ENCODE results near the gene GALNS. TPM values are rescaled to one million over a fixed set of nuclear protein-coding genes. Genes with fewer than 3 reads are reported as not detected.

Gene GALNS
- total RNA-seq, 1 donor from 2014 or later = 61.4 TPM

DNA sequence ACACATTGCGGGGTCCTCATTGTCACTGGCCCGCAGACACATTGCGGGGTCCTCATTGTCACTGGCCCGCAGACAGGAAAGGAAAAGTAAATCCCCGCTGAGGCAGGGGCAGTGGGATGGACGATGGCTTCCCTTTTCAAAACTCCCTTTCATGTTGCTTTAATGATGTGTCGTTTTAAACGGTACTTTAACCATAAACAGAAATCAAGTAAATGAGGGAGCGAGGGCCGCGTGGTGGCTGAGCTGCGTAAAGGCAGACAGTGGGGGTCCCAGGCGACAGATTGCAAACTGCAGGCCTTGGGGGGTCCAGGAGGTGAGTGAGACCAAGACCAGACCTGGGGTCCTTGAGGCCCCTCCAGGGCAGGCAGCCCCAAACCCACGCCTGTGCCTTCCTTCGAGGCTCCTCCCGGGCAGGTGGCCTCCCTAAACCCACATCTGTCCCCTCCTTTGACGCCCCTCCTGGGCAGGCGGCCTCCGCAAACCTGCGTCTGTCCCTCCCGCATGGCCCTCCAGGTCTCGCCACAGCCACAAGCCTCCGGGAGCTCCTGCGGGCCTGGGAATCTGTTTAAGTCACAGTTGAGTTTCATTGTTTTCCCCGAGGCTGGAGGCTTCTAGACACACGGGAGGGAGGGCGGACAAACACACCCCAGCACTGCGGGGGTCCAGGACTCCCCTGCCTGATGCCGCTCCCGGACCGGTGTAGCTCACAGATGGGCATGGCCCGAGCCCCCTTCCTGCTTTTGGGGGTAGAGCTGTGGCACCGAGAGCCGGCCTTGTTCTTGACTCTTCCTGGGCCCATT is 79.1 kb downstream of the GALNS start:
- Histone ChIP-seq H3K9me3 (no peaks in the 10 kb centered on the region), H3K4me1 (peaks cover 76% of the 10 kb centered on the region), H3K27me3 (no peaks in the 10 kb centered on the region), H3K36me3 (no peaks in the 10 kb centered on the region), H3K4me3 (no peak overlapping the region), H3K27ac (no peak overlapping the region)
- DNase-seq (ENCODE audit: extremely low spot score in 2 of 2) = no peak
- TF ChIP-seq, protein P1, sequence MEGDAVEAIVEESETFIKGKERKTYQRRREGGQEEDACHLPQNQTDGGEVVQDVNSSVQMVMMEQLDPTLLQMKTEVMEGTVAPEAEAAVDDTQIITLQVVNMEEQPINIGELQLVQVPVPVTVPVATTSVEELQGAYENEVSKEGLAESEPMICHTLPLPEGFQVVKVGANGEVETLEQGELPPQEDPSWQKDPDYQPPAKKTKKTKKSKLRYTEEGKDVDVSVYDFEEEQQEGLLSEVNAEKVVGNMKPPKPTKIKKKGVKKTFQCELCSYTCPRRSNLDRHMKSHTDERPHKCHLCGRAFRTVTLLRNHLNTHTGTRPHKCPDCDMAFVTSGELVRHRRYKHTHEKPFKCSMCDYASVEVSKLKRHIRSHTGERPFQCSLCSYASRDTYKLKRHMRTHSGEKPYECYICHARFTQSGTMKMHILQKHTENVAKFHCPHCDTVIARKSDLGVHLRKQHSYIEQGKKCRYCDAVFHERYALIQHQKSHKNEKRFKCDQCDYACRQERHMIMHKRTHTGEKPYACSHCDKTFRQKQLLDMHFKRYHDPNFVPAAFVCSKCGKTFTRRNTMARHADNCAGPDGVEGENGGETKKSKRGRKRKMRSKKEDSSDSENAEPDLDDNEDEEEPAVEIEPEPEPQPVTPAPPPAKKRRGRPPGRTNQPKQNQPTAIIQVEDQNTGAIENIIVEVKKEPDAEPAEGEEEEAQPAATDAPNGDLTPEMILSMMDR (IDR thresholded peaks at IDR 0.05) = no peak
- TF ChIP-seq POLR2A (IDR thresholded peaks at IDR 0.05) (no peak), POLR2AphosphoS5 (IDR thresholded peaks at IDR 0.05; ENCODE audit: insufficient read depth in 1 of 2, low read depth in 1 of 2) (no peak)
- intact Hi-C loops (cut with DNase I) = no loop called here

DNA sequence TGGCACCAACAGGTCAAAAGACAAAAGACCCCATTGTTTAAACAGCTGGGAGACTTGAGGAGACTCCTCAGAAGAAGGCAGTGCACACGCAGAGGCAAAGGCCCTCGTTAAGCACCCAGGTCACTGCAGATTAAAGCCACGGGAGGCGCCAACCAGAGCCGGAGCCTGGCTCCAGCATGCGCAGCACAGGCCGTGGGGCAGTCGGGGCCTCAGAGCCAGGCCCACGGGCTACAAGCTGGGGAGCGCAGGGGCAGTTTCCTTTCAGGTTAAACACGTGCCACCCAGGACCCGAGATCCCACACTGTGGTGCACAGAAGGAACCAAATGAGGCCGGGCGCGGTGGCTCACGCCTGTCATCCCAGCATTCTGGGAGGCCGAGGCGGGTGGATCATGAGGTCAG is 80.9 kb downstream of the GALNS start:
- Histone ChIP-seq H3K27ac (no peak overlapping the region), H3K27me3 (no peaks in the 10 kb centered on the region), H3K36me3 (no peaks in the 10 kb centered on the region), H3K4me3 (no peak overlapping the region), H3K9me3 (no peaks in the 10 kb centered on the region), H3K4me1 (peaks cover 76% of the 10 kb centered on the region)
- no peak for TF ChIP-seq POLR2AphosphoS5 (IDR thresholded peaks at IDR 0.05; ENCODE audit: insufficient read depth in 1 of 2, low read depth in 1 of 2)
- no peak for TF ChIP-seq POLR2A (IDR thresholded peaks at IDR 0.05)
- no peak for DNase-seq (ENCODE audit: extremely low spot score in 2 of 2)
- intact Hi-C loops (cut with DNase I) = no loop called here

DNA sequence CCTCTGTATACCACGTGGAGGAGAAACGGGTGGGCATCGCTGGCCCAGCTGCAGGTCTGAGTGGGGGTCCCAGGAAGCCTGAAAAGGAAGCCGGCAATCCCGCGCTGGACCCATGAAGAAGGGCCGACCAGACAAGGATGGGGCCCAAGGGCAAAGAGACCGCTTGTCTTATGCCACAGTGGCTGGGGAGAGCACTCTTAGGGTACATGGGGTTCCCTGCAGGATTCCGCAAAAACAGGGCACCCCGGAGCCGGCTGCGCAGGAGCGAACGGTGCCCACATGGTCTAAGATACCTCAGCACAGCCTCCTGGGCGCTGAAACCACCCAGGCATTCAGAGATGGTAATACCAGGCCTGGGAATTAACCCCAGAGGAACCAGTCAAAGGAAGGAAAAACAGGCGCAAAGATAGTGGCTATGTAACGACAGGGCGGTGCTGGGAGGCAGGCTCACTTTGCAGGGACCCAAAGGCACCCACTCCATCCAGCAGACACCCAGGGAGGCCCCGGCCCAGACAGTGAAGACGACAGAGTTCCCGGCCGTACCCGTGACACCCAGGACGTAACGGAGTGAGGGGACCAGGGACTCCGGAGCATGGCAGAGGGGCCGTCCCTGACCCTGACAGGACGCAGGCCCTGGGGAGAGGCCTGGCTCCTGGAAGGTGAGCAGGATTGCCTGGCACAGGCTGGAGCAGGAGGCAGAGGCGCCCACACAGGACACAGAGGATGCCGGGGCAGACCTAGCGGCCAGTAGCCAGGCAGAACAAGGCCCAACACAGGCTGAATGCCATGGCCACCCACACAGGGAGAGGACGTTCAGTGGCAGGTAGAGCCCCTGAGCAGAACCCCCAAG is 82.0 kb downstream of the GALNS start:
- no peak overlapping the region for H3K4me3 ChIP-seq
- H3K4me1 ChIP-seq = peaks cover 76% of the 10 kb centered on the region
- H3K36me3 ChIP-seq = no peaks in the 10 kb centered on the region
- intact Hi-C loops (cut with DNase I) = no loop called here
- no peaks in the 10 kb centered on the region for H3K27me3 ChIP-seq
- TF ChIP-seq, protein P1 (IDR thresholded peaks at IDR 0.05) = no peak
- no peak for TF ChIP-seq POLR2AphosphoS5 (IDR thresholded peaks at IDR 0.05; ENCODE audit: insufficient read depth in 1 of 2, low read depth in 1 of 2)
- TF ChIP-seq POLR2A (IDR thresholded peaks at IDR 0.05) = no peak
- peak overlapping the region; percentile 83 for H3K27ac ChIP-seq
- H3K9me3 ChIP-seq = no peaks in the 10 kb centered on the region
- DNase-seq (ENCODE audit: extremely low spot score in 2 of 2) = no peak

DNA sequence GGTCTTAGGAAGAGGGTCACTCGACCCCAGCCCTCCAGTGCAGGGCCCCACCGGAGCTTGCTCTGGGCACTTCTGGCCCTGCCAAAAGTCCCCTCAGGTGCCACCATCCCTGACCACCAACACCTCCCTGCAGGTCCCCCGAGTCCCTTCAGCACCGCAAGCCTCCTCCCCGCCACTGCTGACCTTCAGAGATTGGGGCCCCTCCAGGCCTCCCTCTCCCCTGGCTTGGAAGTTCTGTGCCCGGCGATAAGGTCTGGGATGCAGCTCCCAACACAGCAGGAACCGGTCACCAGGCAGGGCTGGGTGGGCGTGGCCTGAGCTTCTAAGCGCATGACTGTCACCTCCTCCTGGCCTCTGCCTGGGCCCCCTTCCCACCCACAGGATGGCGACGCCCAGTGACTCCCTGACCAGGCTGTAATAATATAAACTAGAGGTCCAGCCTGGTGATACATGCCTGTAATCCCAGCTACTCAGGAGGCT is 82.9 kb downstream of the GALNS start:
- DNase-seq (ENCODE audit: extremely low spot score in 2 of 2) = no peak
- peak in 1 of 2 donors; percentile 19 for TF ChIP-seq POLR2AphosphoS5 (IDR thresholded peaks at IDR 0.05; ENCODE audit: insufficient read depth in 1 of 2, low read depth in 1 of 2)
- no peak for TF ChIP-seq POLR2A (IDR thresholded peaks at IDR 0.05)
- TF ChIP-seq, protein P1 (IDR thresholded peaks at IDR 0.05) = no peak
- intact Hi-C loops (cut with DNase I) = no loop called here
- Histone ChIP-seq H3K27ac (peak overlapping the region; percentile 83), H3K9me3 (no peaks in the 10 kb centered on the region), H3K4me3 (peak overlapping the region in 1 of 2 donors; percentile 6), H3K36me3 (no peaks in the 10 kb centered on the region), H3K27me3 (no peaks in the 10 kb centered on the region), H3K4me1 (peaks cover 76% of the 10 kb centered on the region)

Data from vagina (tissue), 2 donors.